Glutamatergic neuron (in vitro differentiated cells): ENCODE data around the gene ATG9A. TPM values are rescaled to one million over a fixed set of nuclear protein-coding genes. Genes with fewer than 3 reads are reported as not detected.

ENCODE experiments used
- DNase-seq: peaks from one replicate; pipeline ENCODE4 v3.0.0; 2022
- H3K27ac Mint-ChIP-seq: one replicate; pipeline ENCODE4 v1.8.0; 2020; ENCODE audit warnings: mild to moderate bottlenecking, mixed read lengths, inconsistent platforms; ENCODE audit not compliant: unreplicated experiment
- H3K27me3 Mint-ChIP-seq: one replicate; pipeline ENCODE4 v1.8.0; 2020; ENCODE audit warnings: mild to moderate bottlenecking, moderate library complexity, mixed read lengths, inconsistent platforms; ENCODE audit not compliant: unreplicated experiment
- H3K36me3 Mint-ChIP-seq: one replicate; pipeline ENCODE4 v1.8.0; 2020; ENCODE audit warnings: mild to moderate bottlenecking, mixed read lengths, inconsistent platforms; ENCODE audit not compliant: unreplicated experiment
- H3K4me1 Mint-ChIP-seq: one replicate; pipeline ENCODE4 v1.8.0; 2020; ENCODE audit warnings: mild to moderate bottlenecking, low read depth, mixed read lengths, inconsistent platforms; ENCODE audit not compliant: unreplicated experiment
- H3K4me3 Mint-ChIP-seq: one replicate; pipeline ENCODE4 v1.8.0; 2020; ENCODE audit warnings: mild to moderate bottlenecking, mixed read lengths, inconsistent platforms; ENCODE audit not compliant: unreplicated experiment
- H3K9me3 Mint-ChIP-seq: one replicate; pipeline ENCODE4 v1.8.0; 2020; ENCODE audit warnings: mild to moderate bottlenecking, moderate library complexity, mixed read lengths, inconsistent platforms; ENCODE audit not compliant: unreplicated experiment
- CTCF ChIP-seq: fragments of 200-600 bp; sonication (generic); IDR thresholded peaks from one replicate; pipeline ENCODE4 v1.5.0; 2021; ENCODE audit not compliant: partially characterized antibody, unreplicated experiment
- long read RNA-seq: library from polyadenylated mRNA; unstranded; transcript quantifications from one replicate; pipeline ENCODE4 v2.0.0, GENCODE V29; 2020; ENCODE audit not compliant: unreplicated experiment
- total RNA-seq: library from RNA; stranded (reverse); fragmentation: NEBNext Ultra II Directional; extraction: Animal tissue kit (Norgen Biotek cat#: 25700); gene quantifications from one replicate; pipeline ENCODE4 v1.2.1, GENCODE V29; 2021; ENCODE audit not compliant: unreplicated experiment

The ATG9A gene
- total RNA-seq: 80.4 TPM
- long read RNA-seq, full-length matches to known transcripts: 5 of 12 reads
- long read RNA-seq, partial matches to known transcripts: 5 of 12 reads
- long read RNA-seq, other reads (novel, unspliced or antisense): 2 of 12 reads

GRCh38 chr2:219229305-219230058, at the start of gene ATG9A, which contains the start of gene ANKZF1:
Gene ATG9A, minus strand, starts transcription at chr2:219229636. Its CDS starts 1,612 bp downstream, at chr2:219228024.
Gene ANKZF1, plus strand, starts transcription at chr2:219229806. Its CDS starts 452 bp downstream, at chr2:219230258.
- Mint-ChIP-seq H3K9me3 (peaks cover 6% of the 10 kb centered on the region), H3K4me1 (peaks cover 15% of the 10 kb centered on the region), H3K27ac (peak within 1 kb of the TSS; percentile 97), H3K27me3 (peaks cover 5% of the 10 kb centered on the region), H3K36me3 (no peaks in the 10 kb centered on the region), H3K4me3 (peak within 1 kb of the TSS; percentile 100)
- peak; percentile 98 for DNase-seq
- no peak for TF ChIP-seq CTCF

- peak overlapping the region; percentile 84 for H3K4me3 Mint-ChIP-seq
- H3K27ac Mint-ChIP-seq: peak overlapping the region; percentile 94
- no peak for TF ChIP-seq CTCF
- no peaks in the 10 kb centered on the region for H3K36me3 Mint-ChIP-seq
- no peak for DNase-seq
- peaks cover 39% of the 10 kb centered on the region for H3K4me1 Mint-ChIP-seq
- H3K27me3 Mint-ChIP-seq: peaks cover 9% of the 10 kb centered on the region
- peaks cover 16% of the 10 kb centered on the region for H3K9me3 Mint-ChIP-seq
Measured at GRCh38 chr2:219278655-219279150, 49.3 kb upstream of the ATG9A start.

GRCh38 chr2:219277703-219278654, 48.5 kb upstream of the ATG9A start:
- peak; percentile 94 for TF ChIP-seq CTCF

GRCh38 chr2:219274361-219274921, 45.0 kb upstream of the ATG9A start:
- Mint-ChIP-seq H3K9me3 (peaks cover 16% of the 10 kb centered on the region), H3K27ac (peak overlapping the region; percentile 8), H3K36me3 (no peaks in the 10 kb centered on the region), H3K4me1 (peaks cover 21% of the 10 kb centered on the region), H3K4me3 (no peak overlapping the region), H3K27me3 (peaks cover 9% of the 10 kb centered on the region)
- DNase-seq: no peak
- TF ChIP-seq CTCF: no peak

More at GRCh38 chr2:219277703-219278654, 48.5 kb upstream of the ATG9A start:
- Mint-ChIP-seq H3K27me3 (peaks cover 9% of the 10 kb centered on the region), H3K9me3 (peaks cover 18% of the 10 kb centered on the region), H3K4me1 (peaks cover 38% of the 10 kb centered on the region), H3K4me3 (peak overlapping the region; percentile 84), H3K36me3 (no peaks in the 10 kb centered on the region), H3K27ac (peak overlapping the region; percentile 94)
- peak; percentile 86 for DNase-seq
